ENCODE results near the gene PAQR8.

PAQR8 gene

GRCh38 chr6:52373151-52373690 lies 11.3 kb downstream of the PAQR8 start:
- no peak for DNase-seq (ENCODE audit: low read depth)
- no peak overlapping the region for H3K4me3 ChIP-seq (ENCODE audit: control insufficient read depth, low read depth, low read length)
- TF ChIP-seq CTCF (conservative IDR thresholded peaks at IDR 0.05; ENCODE audit: control insufficient read depth, insufficient read depth, low read depth, low read length): no peak

GRCh38 chr6:52374247-52374646 lies 12.3 kb downstream of the PAQR8 start:
- DNase-seq (ENCODE audit: low read depth): no peak
- TF ChIP-seq CTCF (conservative IDR thresholded peaks at IDR 0.05; ENCODE audit: control insufficient read depth, insufficient read depth, low read depth, low read length): no peak
- H3K4me3 ChIP-seq (ENCODE audit: control insufficient read depth, low read depth, low read length): no peak overlapping the region

GRCh38 chr6:52375780-52376556 lies 14.0 kb downstream of the PAQR8 start:
- no peak overlapping the region for H3K4me3 ChIP-seq (ENCODE audit: control insufficient read depth, low read depth, low read length)
- no peak for TF ChIP-seq CTCF (conservative IDR thresholded peaks at IDR 0.05; ENCODE audit: control insufficient read depth, insufficient read depth, low read depth, low read length)
- no peak for DNase-seq (ENCODE audit: low read depth)

- TF ChIP-seq CTCF (conservative IDR thresholded peaks at IDR 0.05; ENCODE audit: control insufficient read depth, insufficient read depth, low read depth, low read length): no peak
- no peak overlapping the region for H3K4me3 ChIP-seq (ENCODE audit: control insufficient read depth, low read depth, low read length)
- DNase-seq (ENCODE audit: low read depth): no peak
These were observed 14.8 kb downstream of the PAQR8 start for GRCh38 chr6:52376763-52377162.

GRCh38 chr6:52377538-52378221 lies 15.7 kb downstream of the PAQR8 start:
- no peak for TF ChIP-seq CTCF (conservative IDR thresholded peaks at IDR 0.05; ENCODE audit: control insufficient read depth, insufficient read depth, low read depth, low read length)
- no peak overlapping the region for H3K4me3 ChIP-seq (ENCODE audit: control insufficient read depth, low read depth, low read length)
- DNase-seq (ENCODE audit: low read depth): no peak

GRCh38 chr6:52381249-52381648 lies 19.3 kb downstream of the PAQR8 start:
- no peak overlapping the region for H3K4me3 ChIP-seq (ENCODE audit: control insufficient read depth, low read depth, low read length)
- TF ChIP-seq CTCF (conservative IDR thresholded peaks at IDR 0.05; ENCODE audit: control insufficient read depth, insufficient read depth, low read depth, low read length): no peak
- no peak for DNase-seq (ENCODE audit: low read depth)

Data from fibroblast of mammary gland (primary cell).